Heart left ventricle (tissue), 16 donors: Measurements from ENCODE around the gene NEDD4L. TPM values are rescaled to one million over a fixed set of nuclear protein-coding genes. Genes with fewer than 3 reads are reported as not detected.
A peak's percentile ranks its signal among the peaks of the same experiment; 100 is the strongest.

Experiments
- ATAC-seq, 4 donors: fragments of 200-7000 bp; cut with Tn5 transposase; one replicate each; pipeline ENCODE4 v1.9.1; 2020 to 2022; ENCODE audit warnings: moderate library complexity in 4 of 4, mild to moderate bottlenecking in 3 of 4, moderate number of reproducible peaks in 1 of 4
- DNase-seq, 5 donors: peaks; one replicate each; pipeline ENCODE4 v3.0.0-alpha.2; 2020
- H3K27ac ChIP-seq, 12 donors: fragments of 200-600 bp; sonication (generic) in 4 of 12; one replicate each; pipeline versions ENCODE4 v1.5.0 to v1.8.0; 2016 to 2022; ENCODE audit warnings: mild to moderate bottlenecking in 2 of 12
- H3K27me3 ChIP-seq, 9 donors: fragments of 200-600 bp; sonication (generic) in 2 of 9; one replicate each; pipeline versions ENCODE4 v1.5.1 to v1.8.0; 2016 to 2022; ENCODE audit warnings: mild to moderate bottlenecking in 3 of 9
- H3K36me3 ChIP-seq, 9 donors: fragments of 200-600 bp; sonication (generic) in 2 of 9; one replicate each; pipeline versions ENCODE4 v1.5.0 to v1.8.0; 2018 to 2022; ENCODE audit warnings: mild to moderate bottlenecking in 2 of 9
- H3K4me1 ChIP-seq, 12 donors: fragments of 200-600 bp; sonication (generic) in 4 of 12; one replicate each; pipeline versions ENCODE4 v1.5.0 to v1.8.0; 2016 to 2022; ENCODE audit warnings: mild to moderate bottlenecking in 3 of 12
- H3K4me3 ChIP-seq, 12 donors: fragments of 200-600 bp; sonication (generic) in 4 of 12; one replicate each; pipeline versions ENCODE4 v1.5.0 to v1.8.0; 2017 to 2022; ENCODE audit warnings: mild to moderate bottlenecking in 9 of 12, moderate library complexity in 4 of 12
- H3K9me3 ChIP-seq, 12 donors: fragments of 200-600 bp; sonication (generic) in 4 of 12; one replicate each; pipeline versions ENCODE4 v1.5.0 to v1.8.0; 2016 to 2022; ENCODE audit warnings: mild to moderate bottlenecking in 1 of 12
- CTCF ChIP-seq, 12 donors: fragments of 200-600 bp; sonication (generic) in 4 of 12; IDR thresholded peaks; one replicate each; pipeline versions ENCODE4 v1.5.0 to v1.8.0; 2018 to 2022; ENCODE audit warnings: antibody characterized with exemption in 12 of 12, mild to moderate bottlenecking in 5 of 12
- POLR2A ChIP-seq, 2 donors: fragments of 450-650 bp; IDR thresholded peaks; one replicate each; pipeline ENCODE4 v1.6.1; 2017; ENCODE audit warnings: antibody characterized with exemption in 2 of 2, mild to moderate bottlenecking in 2 of 2, moderate library complexity in 2 of 2
- WGBS, 4 donors: extraction: QIAGEN DNeasy Blood & Tissue Kit in 2 of 4; methylation state at CpG; one replicate each; pipeline versions ENCODE4 v1.1.5 to v1.1.7; 2013 to 2018; 5-methylcytosine and 5-hydroxymethylcytosine counted together
- intact Hi-C, 10 donors: fragments of 100-400 bp; cut with DNase I; formaldehyde crosslinking; loops; one replicate each; pipeline versions ENCODE4 v1.11.1 to v1.14.2; 2022
- polyA plus RNA-seq, 2 donors: library from polyadenylated mRNA; stranded (reverse); fragments of 200-250 nt; gene quantifications; one replicate each; pipeline ENCODE4 v1.2.3, GENCODE V29; 2013
- total RNA-seq, 9 donors: library from RNA; depleted of rRNA in 2 of 9; stranded (reverse); fragments of >200 nt in 2 of 9; fragmentation: NEBNext Ultra II Directional in 3 of 9; extraction: Animal tissue kit (Norgen Biotek cat#: 25700) in 3 of 9; gene quantifications; one replicate each; pipeline versions ENCODE4 v1.1.0 to v1.2.4, GENCODE V29; 2016 to 2023
- donor health status: ischemic (EF 13 %, LVEDD 7.1; RV severe dilation, severe dysfunction).
- donor health status: healthy with polysubstance abuse.
- donor health status: DM: no; HTN: yes; CAD: no.
- donor health status: DM: no; HTN: no; CAD: no.
- donor health status: ischemic (EF 25% LVEDD 6.9; RV normal size, moderate dysfunction).
- donor health status: ischemic (EF 25% LVEDD 5.7; RV mildly dilated, moderate dysfunction).
- donor health status: healthy.
- donor health status: DM: yes; HTN: yes; CAD: no.
- donor health status: ischemic (EF 35%, LVEDD 5.7; RV mildly dilated, moderate dysfunction).
- donor health status: nonischemic (EF 11% LVEDD 7.7; RV severe dilation, severe dysfunction).
- donor health status: DM: yes; HTN: yes; CAD: no.
- donor health status: PGD.
- donor health status: ischemic (EF 29% LVEDD 5.4; RV normal size, mild dysfunction).
- donor health status: nonischemic (EF 23%, LVEDD 6.1; RV moderate dilation, normal function).

The NEDD4L gene
- total and polyA plus RNA-seq, 11 donors = 14.7 to 64.1 (median 51.7) TPM

- H3K27ac ChIP-seq = no peak overlapping the region
- intact Hi-C loops = no loop called here
- 94 to 100% (median 98%) methylated on average over 1 of the region's 1 CpG for WGBS, 4 donors
- ATAC-seq (no peak), DNase-seq (no peak)
- H3K36me3 ChIP-seq = peaks cover 0 to 54% (median 9%) of the 10 kb centered on the region in 9 donors
- peaks cover 0 to 21% (median 14%) of the 10 kb centered on the region in 12 donors for H3K4me1 ChIP-seq
- H3K9me3 ChIP-seq = no peaks in the 10 kb centered on the region
- no peak for TF ChIP-seq POLR2A (IDR thresholded peaks at IDR 0.05)
- TF ChIP-seq CTCF (IDR thresholded peaks at IDR 0.05) = no peak
- no peaks in the 10 kb centered on the region for H3K27me3 ChIP-seq
- no peak overlapping the region for H3K4me3 ChIP-seq
These were observed 315.6 kb downstream of the NEDD4L start for GRCh38 chr18:58359620-58360019.

DNA sequence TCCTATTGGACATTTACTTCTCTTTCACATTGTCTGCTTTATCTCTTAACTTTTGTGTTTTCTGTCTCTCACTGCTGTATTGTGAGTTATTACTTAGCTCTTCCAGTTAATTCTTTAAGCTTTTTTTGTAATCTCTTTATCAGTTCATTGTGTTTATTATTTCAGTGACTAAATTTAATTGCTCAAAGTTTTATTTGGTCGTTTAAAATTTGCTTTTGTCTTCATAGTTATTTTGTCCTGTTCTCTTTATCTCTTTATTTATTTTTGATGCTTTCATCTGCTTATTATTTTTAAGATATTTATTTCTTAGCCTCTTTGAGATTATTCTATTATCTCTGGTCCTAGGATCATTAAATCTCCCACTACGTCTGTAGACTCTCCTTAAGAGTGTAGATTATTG, 316.3 kb downstream of the NEDD4L start:
- no peak for DNase-seq
- TF ChIP-seq POLR2A (IDR thresholded peaks at IDR 0.05) (no peak), CTCF (IDR thresholded peaks at IDR 0.05) (no peak)
- intact Hi-C loops = no loop called here
- Histone ChIP-seq H3K4me3 (no peak overlapping the region), H3K4me1 (peaks cover 0 to 21% (median 14%) of the 10 kb centered on the region in 12 donors), H3K36me3 (peaks cover 0 to 61% (median 15%) of the 10 kb centered on the region in 9 donors), H3K27me3 (no peaks in the 10 kb centered on the region), H3K9me3 (no peaks in the 10 kb centered on the region), H3K27ac (no peak overlapping the region)
- ATAC-seq = no peak
- WGBS, 4 donors = 63 to 69% (median 67%) methylated on average over 2 of the region's 2 CpGs

- intact Hi-C loops = no loop called here
- H3K27me3 ChIP-seq = no peaks in the 10 kb centered on the region
- WGBS, 4 donors = 37 to 55% (median 45%) methylated on average over 5 of the region's 5 CpGs
- peak overlapping the region in 7 of 12 donors; percentile 13 to 78 (median 39) for H3K27ac ChIP-seq
- peak in 3 of 4 donors; percentile 42 to 53 (median 47) for ATAC-seq
- peaks cover 0 to 65% (median 19%) of the 10 kb centered on the region in 9 donors for H3K36me3 ChIP-seq
- H3K9me3 ChIP-seq = no peaks in the 10 kb centered on the region
- H3K4me3 ChIP-seq = peak overlapping the region in 3 of 12 donors; percentile 5 to 37 (median 28)
- DNase-seq = no peak
- H3K4me1 ChIP-seq = peaks cover 0 to 21% (median 14%) of the 10 kb centered on the region in 12 donors
- TF ChIP-seq CTCF (IDR thresholded peaks at IDR 0.05) (no peak), POLR2A (IDR thresholded peaks at IDR 0.05) (no peak)
These were observed 317.2 kb downstream of the NEDD4L start for GRCh38 chr18:58361212-58361611.

DNA sequence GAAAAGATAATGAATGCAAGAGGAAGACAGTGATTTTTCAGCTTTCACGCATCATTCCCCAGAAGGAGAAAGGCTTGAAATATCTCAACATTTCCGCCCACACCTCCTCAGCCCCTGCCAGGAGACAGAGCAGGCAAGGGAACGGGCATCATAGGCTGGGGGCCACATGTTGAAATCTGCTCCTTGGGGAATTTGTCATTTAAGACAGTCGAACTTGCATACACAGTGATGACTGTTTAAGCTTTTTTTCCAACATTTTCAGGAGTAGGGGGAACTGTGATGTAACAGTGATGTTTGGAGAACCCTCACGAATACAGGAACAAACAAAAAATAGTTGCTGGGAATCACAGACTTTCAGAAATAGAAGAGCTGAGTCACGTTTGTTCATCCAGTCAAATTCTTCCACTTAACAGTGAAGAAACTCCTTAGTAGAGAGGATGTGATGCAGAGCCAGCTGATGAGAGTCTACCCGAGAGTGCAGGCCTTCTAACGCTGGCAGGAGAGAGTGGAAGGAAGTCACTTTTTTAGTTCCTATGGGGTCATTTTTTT, 318.1 kb downstream of the NEDD4L start:
- intact Hi-C loops = no loop called here
- Histone ChIP-seq H3K27me3 (no peaks in the 10 kb centered on the region), H3K27ac (peak overlapping the region in 9 of 12 donors; percentile 12 to 78 (median 44)), H3K4me1 (peaks cover 0 to 21% (median 14%) of the 10 kb centered on the region in 12 donors), H3K36me3 (peaks cover 0 to 69% (median 24%) of the 10 kb centered on the region in 9 donors), H3K9me3 (no peaks in the 10 kb centered on the region), H3K4me3 (peak overlapping the region in 4 of 12 donors; percentile 5 to 37 (median 17))
- ATAC-seq (peak in 3 of 4 donors; percentile 84 to 93 (median 93)), DNase-seq (peak in 2 of 5 donors; percentile 29 to 38)
- TF ChIP-seq POLR2A (IDR thresholded peaks at IDR 0.05) = no peak
- no peak for TF ChIP-seq CTCF (IDR thresholded peaks at IDR 0.05)
- 35 to 46% (median 40%) methylated on average over 8 of the region's 8 CpGs for WGBS, 4 donors
